Lung (tissue), 12 donors: ENCODE measurements around the gene HOXB1. TPM values are rescaled to one million over a fixed set of nuclear protein-coding genes. Genes with fewer than 3 reads are reported as not detected.

Experiments used
- ATAC-seq: fragments of 200-7000 bp; cut with Tn5 transposase; one replicate; pipeline ENCODE4 v1.9.1; 2020; ENCODE audit warnings: moderate number of reproducible peaks; ENCODE audit not compliant: insufficient read depth, low FRiP score
- DNase-seq, 3 donors: peaks; one replicate each; pipeline ENCODE4 v3.0.0-alpha.2; 2013 to 2017
- H3K27ac ChIP-seq, 2 donors: one replicate each; pipeline ENCODE4 v1.5.1; 2013; ENCODE audit warnings: mild to moderate bottlenecking in 2 of 2, moderate library complexity in 2 of 2, control low read depth in 1 of 2, inconsistent platforms in 1 of 2, low read depth in 1 of 2, low read length in 1 of 2
- H3K27me3 ChIP-seq, 3 donors: one replicate each; pipeline ENCODE4 v1.5.1; 2013; ENCODE audit warnings: low read length in 2 of 3; ENCODE audit not compliant: control insufficient read depth in 3 of 3, insufficient read depth in 3 of 3
- H3K36me3 ChIP-seq, 4 donors: one replicate each; pipeline ENCODE4 v1.5.1; 2013; ENCODE audit warnings: low read length in 4 of 4, mild to moderate bottlenecking in 1 of 4, moderate library complexity in 1 of 4; ENCODE audit not compliant: control insufficient read depth in 4 of 4, insufficient read depth in 4 of 4
- H3K4me1 ChIP-seq, 5 donors: one replicate each; pipeline ENCODE4 v1.5.1; 2013; ENCODE audit warnings: low read length in 5 of 5, mild to moderate bottlenecking in 2 of 5, moderate library complexity in 1 of 5; ENCODE audit not compliant: control insufficient read depth in 5 of 5, insufficient read depth in 5 of 5
- H3K4me3 ChIP-seq: one replicate; pipeline ENCODE4 v1.5.1; 2013; ENCODE audit warnings: mild to moderate bottlenecking, control low read depth, moderate library complexity
- H3K9ac ChIP-seq, 2 donors: one replicate each; pipeline ENCODE4 v1.5.1; 2013; ENCODE audit warnings: low read length in 2 of 2, control low read depth in 1 of 2; ENCODE audit not compliant: insufficient read depth in 1 of 2
- H3K9me3 ChIP-seq, 4 donors: one replicate each; pipeline ENCODE4 v1.5.1; 2013; ENCODE audit warnings: low read length in 3 of 4, mild to moderate bottlenecking in 1 of 4, moderate library complexity in 1 of 4; ENCODE audit not compliant: control insufficient read depth in 4 of 4, insufficient read depth in 3 of 4
- WGBS, 2 donors: extraction: QIAGEN DNeasy Blood & Tissue Kit; methylation state at CpG; one replicate each; pipeline ENCODE4 v1.1.7; 2013; 5-methylcytosine and 5-hydroxymethylcytosine counted together
- polyA plus RNA-seq, 2 donors: library from polyadenylated mRNA; stranded (reverse); fragments of 200-250 nt; gene quantifications; one replicate each; pipeline ENCODE4 v1.2.1, GENCODE V29; 2013
- total RNA-seq, 2 donors: library from RNA; depleted of rRNA in 1 of 2; stranded (reverse); fragments of >200 nt in 1 of 2; gene quantifications; one replicate each; pipeline ENCODE4 v1.2.1, GENCODE V29; 2014 to 2021
- TF ChIP-seq, protein P1 (sequence below): IDR thresholded peaks from 2 replicates; pipeline ENCODE4 v1.5.1; 2012; ENCODE audit warnings: mild to moderate bottlenecking; ENCODE audit errors: control extremely low read depth, extremely low read depth
- donor health status: control.
- donor health status: control.
- donor health status: Bipolar disorder and iron deficiency.
- donor health status: healthy.
- donor health status: DM: yes; HTN: yes; CAD: no.

Gene HOXB1
- total and polyA plus RNA-seq, 4 donors, result not detected

- WGBS, 2 donors, result 4% methylated on average over 53 of the region's 53 CpGs
- ATAC-seq (peak; percentile 86), DNase-seq (peak; percentile 86 to 92 (median 88))
- H3K36me3 ChIP-seq, result no peaks in the 10 kb centered on the region
- H3K4me1 ChIP-seq, result peaks cover 0 to 32% (median 5%) of the 10 kb centered on the region in 5 donors
- peak overlapping the region in 1 of 2 donors; percentile 37 for H3K27ac ChIP-seq
- H3K9me3 ChIP-seq, result no peaks in the 10 kb centered on the region
- H3K27me3 ChIP-seq, result peaks cover 0 to 26% (median 0%) of the 10 kb centered on the region in 3 donors
- no peak overlapping the region for H3K4me3 ChIP-seq
- TF ChIP-seq, protein P1, sequence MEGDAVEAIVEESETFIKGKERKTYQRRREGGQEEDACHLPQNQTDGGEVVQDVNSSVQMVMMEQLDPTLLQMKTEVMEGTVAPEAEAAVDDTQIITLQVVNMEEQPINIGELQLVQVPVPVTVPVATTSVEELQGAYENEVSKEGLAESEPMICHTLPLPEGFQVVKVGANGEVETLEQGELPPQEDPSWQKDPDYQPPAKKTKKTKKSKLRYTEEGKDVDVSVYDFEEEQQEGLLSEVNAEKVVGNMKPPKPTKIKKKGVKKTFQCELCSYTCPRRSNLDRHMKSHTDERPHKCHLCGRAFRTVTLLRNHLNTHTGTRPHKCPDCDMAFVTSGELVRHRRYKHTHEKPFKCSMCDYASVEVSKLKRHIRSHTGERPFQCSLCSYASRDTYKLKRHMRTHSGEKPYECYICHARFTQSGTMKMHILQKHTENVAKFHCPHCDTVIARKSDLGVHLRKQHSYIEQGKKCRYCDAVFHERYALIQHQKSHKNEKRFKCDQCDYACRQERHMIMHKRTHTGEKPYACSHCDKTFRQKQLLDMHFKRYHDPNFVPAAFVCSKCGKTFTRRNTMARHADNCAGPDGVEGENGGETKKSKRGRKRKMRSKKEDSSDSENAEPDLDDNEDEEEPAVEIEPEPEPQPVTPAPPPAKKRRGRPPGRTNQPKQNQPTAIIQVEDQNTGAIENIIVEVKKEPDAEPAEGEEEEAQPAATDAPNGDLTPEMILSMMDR, result peak; percentile 68
- H3K9ac ChIP-seq, result peak overlapping the region in 1 of 2 donors; percentile 77
These were observed 38.2 kb downstream of the HOXB1 start for GRCh38 chr17:48492401-48493298.

- Histone ChIP-seq H3K36me3 (no peaks in the 10 kb centered on the region), H3K4me1 (peaks cover 0 to 24% (median 4%) of the 10 kb centered on the region in 5 donors), H3K27ac (no peak overlapping the region), H3K27me3 (peaks cover 0 to 25% (median 0%) of the 10 kb centered on the region in 3 donors), H3K4me3 (no peak overlapping the region), H3K9me3 (no peaks in the 10 kb centered on the region), H3K9ac (no peak overlapping the region)
- ATAC-seq, result no peak
- WGBS, 2 donors, result 66 to 68% methylated on average over 3 of the region's 3 CpGs
- DNase-seq, result no peak
- TF ChIP-seq, protein P1, result no peak
These were observed 39.1 kb downstream of the HOXB1 start for GRCh38 chr17:48491527-48492273.

DNA sequence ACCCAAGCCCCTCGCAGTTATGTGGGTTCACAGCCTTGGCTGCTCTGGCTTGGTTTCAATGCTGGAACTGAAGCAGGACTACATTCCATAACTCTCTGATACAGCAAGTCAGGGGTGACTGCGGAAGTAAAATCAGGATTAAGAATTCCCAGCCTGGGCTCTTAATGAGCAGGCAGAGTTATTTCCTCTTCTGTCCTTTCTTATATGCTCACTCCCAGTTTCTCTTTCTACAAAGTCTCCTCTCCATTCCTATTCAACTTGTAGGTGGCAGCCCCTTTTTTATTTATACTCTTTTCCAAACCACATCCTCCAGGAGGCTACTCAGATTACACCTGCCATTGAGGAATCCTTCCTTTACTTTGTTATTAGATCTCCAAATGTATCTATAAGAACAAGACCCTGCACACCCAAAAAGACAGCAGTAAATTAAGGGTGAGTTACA, 40.3 kb downstream of the HOXB1 start:
- WGBS, 2 donors, result 71 to 76% methylated on average over 2 of the region's 2 CpGs

More for the DNA sequence above, 40.3 kb downstream of the HOXB1 start:
- ATAC-seq (no peak), DNase-seq (peak; percentile 63 to 75 (median 73))
- peaks cover 0 to 22% (median 4%) of the 10 kb centered on the region in 5 donors for H3K4me1 ChIP-seq
- H3K9ac ChIP-seq, result peak overlapping the region in 1 of 2 donors; percentile 47
- no peak overlapping the region for H3K4me3 ChIP-seq
- H3K27me3 ChIP-seq, result peaks cover 0 to 25% (median 0%) of the 10 kb centered on the region in 3 donors
- TF ChIP-seq, protein P1, result no peak
- no peaks in the 10 kb centered on the region for H3K36me3 ChIP-seq
- no peaks in the 10 kb centered on the region for H3K9me3 ChIP-seq
- H3K27ac ChIP-seq, result no peak overlapping the region
